Gastrocnemius medialis (tissue), 4 donors: ENCODE results near the gene ARHGAP23. TPM values are rescaled to one million over a fixed set of nuclear protein-coding genes. Genes with fewer than 3 reads are reported as not detected.

Source experiments
- ATAC-seq, 2 donors: fragments of 150-250 bp; one replicate each; pipeline ENCODE4 v1.9.1; 2016
- DNase-seq, 2 donors: peaks; one replicate each; pipeline ENCODE4 v3.0.0-alpha.2; 2019
- H3K27ac ChIP-seq, 4 donors: fragments of 200-600 bp; sonication (generic); 1 replicate in 1 of 4; 2 replicates in 3 of 4; pipeline ENCODE4 v1.5.1; 2016 to 2018; ENCODE audit warnings: mild to moderate bottlenecking in 2 of 4, moderate library complexity in 1 of 4
- H3K27me3 ChIP-seq, 3 donors: fragments of 200-600 bp; sonication (generic) in 2 of 3; 1 replicate in 1 of 3; 2 replicates in 2 of 3; pipeline versions ENCODE4 v1.5.1 to v1.6.0; 2016 to 2019; ENCODE audit warnings: mild to moderate bottlenecking in 1 of 3, moderate library complexity in 1 of 3
- H3K36me3 ChIP-seq, 2 donors: fragments of 200-600 bp; sonication (generic) in 1 of 2; one replicate each; pipeline ENCODE4 v1.5.1; 2017 to 2018
- H3K4me1 ChIP-seq, 2 donors: fragments of 200-600 bp; sonication (generic) in 1 of 2; one replicate each; pipeline ENCODE4 v1.5.1; 2016 to 2017; ENCODE audit warnings: mild to moderate bottlenecking in 2 of 2
- H3K4me3 ChIP-seq, 4 donors: fragments of 200-600 bp; sonication (generic) in 3 of 4; 1 replicate in 1 of 4; 2 replicates in 3 of 4; pipeline ENCODE4 v1.5.1; 2016 to 2019; ENCODE audit warnings: mild to moderate bottlenecking in 2 of 4
- H3K9me3 ChIP-seq, 3 donors: fragments of 200-600 bp; sonication (generic) in 2 of 3; 1 replicate in 1 of 3; 2 replicates in 2 of 3; pipeline ENCODE4 v1.5.1; 2016 to 2019
- POLR2A ChIP-seq, 2 donors: fragments of 450-650 bp; IDR thresholded peaks; one replicate each; pipeline ENCODE4 v1.6.1; 2017; ENCODE audit warnings: antibody characterized with exemption in 2 of 2, mild to moderate bottlenecking in 2 of 2, moderate library complexity in 2 of 2
- in situ Hi-C, 4 donors: fragments of 200-750 bp; cut with MboI; loops; one replicate each; pipeline versions ENCODE4 v1.15.0 to v1.8.0; 2017; ENCODE audit warnings: low sequenced_read_pairs in 4 of 4
- intact Hi-C: fragments of 100-400 bp; cut with DNase I; formaldehyde crosslinking; loops from one replicate; pipeline ENCODE4 v1.15.1; 2023; ENCODE audit warnings: low total_unique reads
- total RNA-seq, 4 donors: library from RNA; depleted of rRNA; stranded (reverse); fragments of >200 nt; gene quantifications; one replicate each; pipeline versions ENCODE4 v1.1.0 to v1.2.3, GENCODE V29; 2016
- TF ChIP-seq, protein P1 (sequence below), 5 experiments: fragments of 450-650 bp in 3 of 5; fragments of 200-600 bp in 2 of 5; sonication (generic) in 2 of 5; IDR thresholded peaks in 4 of 5; conservative IDR thresholded peaks in 1 of 5; 1 replicate in 4 of 5; 2 replicates in 1 of 5; pipeline ENCODE4 v1.5.1; 2016 to 2019; ENCODE audit warnings: antibody characterized with exemption in 5 of 5, mild to moderate bottlenecking in 3 of 5, moderate library complexity in 3 of 5

The ARHGAP23 gene, protein sequence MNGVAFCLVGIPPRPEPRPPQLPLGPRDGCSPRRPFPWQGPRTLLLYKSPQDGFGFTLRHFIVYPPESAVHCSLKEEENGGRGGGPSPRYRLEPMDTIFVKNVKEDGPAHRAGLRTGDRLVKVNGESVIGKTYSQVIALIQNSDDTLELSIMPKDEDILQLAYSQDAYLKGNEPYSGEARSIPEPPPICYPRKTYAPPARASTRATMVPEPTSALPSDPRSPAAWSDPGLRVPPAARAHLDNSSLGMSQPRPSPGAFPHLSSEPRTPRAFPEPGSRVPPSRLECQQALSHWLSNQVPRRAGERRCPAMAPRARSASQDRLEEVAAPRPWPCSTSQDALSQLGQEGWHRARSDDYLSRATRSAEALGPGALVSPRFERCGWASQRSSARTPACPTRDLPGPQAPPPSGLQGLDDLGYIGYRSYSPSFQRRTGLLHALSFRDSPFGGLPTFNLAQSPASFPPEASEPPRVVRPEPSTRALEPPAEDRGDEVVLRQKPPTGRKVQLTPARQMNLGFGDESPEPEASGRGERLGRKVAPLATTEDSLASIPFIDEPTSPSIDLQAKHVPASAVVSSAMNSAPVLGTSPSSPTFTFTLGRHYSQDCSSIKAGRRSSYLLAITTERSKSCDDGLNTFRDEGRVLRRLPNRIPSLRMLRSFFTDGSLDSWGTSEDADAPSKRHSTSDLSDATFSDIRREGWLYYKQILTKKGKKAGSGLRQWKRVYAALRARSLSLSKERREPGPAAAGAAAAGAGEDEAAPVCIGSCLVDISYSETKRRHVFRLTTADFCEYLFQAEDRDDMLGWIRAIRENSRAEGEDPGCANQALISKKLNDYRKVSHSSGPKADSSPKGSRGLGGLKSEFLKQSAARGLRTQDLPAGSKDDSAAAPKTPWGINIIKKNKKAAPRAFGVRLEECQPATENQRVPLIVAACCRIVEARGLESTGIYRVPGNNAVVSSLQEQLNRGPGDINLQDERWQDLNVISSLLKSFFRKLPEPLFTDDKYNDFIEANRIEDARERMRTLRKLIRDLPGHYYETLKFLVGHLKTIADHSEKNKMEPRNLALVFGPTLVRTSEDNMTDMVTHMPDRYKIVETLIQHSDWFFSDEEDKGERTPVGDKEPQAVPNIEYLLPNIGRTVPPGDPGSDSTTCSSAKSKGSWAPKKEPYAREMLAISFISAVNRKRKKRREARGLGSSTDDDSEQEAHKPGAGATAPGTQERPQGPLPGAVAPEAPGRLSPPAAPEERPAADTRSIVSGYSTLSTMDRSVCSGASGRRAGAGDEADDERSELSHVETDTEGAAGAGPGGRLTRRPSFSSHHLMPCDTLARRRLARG (N-terminal part only)
- 10 to 100 TPM in 3 of 4 donors, 1 to 10 TPM in 1; 8.0 to 22.7 (median 12.1) TPM for total RNA-seq

DNA sequence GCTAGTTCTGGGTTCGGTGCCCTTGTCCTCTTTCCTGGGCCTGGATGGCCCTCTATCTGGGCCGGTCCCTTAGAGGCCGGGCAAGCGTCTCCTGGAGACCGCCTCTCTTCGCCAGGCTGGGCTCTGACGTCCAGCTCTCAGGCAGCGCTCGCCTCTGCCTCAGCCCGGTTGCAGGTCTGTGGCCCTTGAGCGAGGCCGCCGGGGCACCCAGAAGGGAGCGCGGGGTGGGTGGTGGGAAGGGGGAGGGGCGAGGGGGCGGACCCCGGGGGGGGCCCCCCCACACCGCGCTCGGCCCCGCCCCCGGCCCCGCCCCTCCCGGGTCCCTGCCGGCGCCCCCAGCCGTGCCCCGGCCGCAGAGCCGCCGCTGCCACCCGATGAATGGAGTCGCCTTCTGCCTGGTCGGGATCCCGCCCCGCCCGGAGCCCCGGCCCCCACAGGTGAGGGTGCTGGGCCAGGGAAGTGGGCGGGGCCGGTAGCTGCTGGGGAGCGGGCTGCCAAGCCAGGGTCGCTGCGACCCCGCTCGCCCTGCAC is at the start of gene ARHGAP23:
ARHGAP23 (plus strand) TSS at position 353 of the 531 bp plus-strand sequence; CDS start at position 375, 22 bp downstream.
- H3K27me3 ChIP-seq: no peaks in the 10 kb centered on the region
- intact Hi-C loops (loop anchor here (2.0 to 10.0 kb wide), 2 partner anchors 15 to 247 kb away; partner anchors contain the start of gene EPOP), in situ Hi-C loops (no loop called here)
- peak; percentile 54 to 55 for ATAC-seq
- peak within 1 kb of the TSS; percentile 89 to 94 (median 90) for H3K27ac ChIP-seq
- H3K4me3 ChIP-seq: peak within 1 kb of the TSS; percentile 78 to 99 (median 87)
- H3K4me1 ChIP-seq: peaks cover 35 to 45% of the 10 kb centered on the region in 2 donors
- peak in 1 of 2 donors; percentile 42 for DNase-seq
- no peaks in the 10 kb centered on the region for H3K36me3 ChIP-seq
- no peaks in the 10 kb centered on the region for H3K9me3 ChIP-seq
- TF ChIP-seq, protein P1, sequence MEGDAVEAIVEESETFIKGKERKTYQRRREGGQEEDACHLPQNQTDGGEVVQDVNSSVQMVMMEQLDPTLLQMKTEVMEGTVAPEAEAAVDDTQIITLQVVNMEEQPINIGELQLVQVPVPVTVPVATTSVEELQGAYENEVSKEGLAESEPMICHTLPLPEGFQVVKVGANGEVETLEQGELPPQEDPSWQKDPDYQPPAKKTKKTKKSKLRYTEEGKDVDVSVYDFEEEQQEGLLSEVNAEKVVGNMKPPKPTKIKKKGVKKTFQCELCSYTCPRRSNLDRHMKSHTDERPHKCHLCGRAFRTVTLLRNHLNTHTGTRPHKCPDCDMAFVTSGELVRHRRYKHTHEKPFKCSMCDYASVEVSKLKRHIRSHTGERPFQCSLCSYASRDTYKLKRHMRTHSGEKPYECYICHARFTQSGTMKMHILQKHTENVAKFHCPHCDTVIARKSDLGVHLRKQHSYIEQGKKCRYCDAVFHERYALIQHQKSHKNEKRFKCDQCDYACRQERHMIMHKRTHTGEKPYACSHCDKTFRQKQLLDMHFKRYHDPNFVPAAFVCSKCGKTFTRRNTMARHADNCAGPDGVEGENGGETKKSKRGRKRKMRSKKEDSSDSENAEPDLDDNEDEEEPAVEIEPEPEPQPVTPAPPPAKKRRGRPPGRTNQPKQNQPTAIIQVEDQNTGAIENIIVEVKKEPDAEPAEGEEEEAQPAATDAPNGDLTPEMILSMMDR (IDR thresholded peaks at IDR 0.05 in 4 of 5, conservative IDR thresholded peaks at IDR 0.05 in 1 of 5): no peak
- peak; percentile 34 for TF ChIP-seq POLR2A (IDR thresholded peaks at IDR 0.05)

DNA sequence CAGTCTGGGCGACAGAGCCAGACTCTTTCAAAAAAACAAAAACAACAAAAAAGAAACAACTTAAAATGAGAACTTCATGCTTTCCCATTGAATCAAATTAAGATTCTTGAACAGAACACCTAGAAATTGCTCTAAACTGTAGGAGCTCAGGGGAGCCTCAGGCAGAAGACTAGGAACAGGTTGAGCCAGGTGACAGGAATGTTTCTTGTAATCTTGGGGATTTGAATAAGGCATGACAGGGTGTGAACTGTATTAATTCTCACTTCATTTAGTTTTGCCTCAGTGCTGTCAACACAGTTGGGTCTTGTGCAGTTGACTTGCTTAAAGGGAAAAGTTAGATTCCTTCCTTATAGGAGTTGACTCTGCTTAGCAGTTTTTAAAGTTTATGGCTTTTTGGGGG is 48.8 kb upstream of the ARHGAP23 start:
- H3K27ac ChIP-seq: no peak overlapping the region
- H3K36me3 ChIP-seq: peaks cover 0 to 52% of the 10 kb centered on the region in 2 donors
- H3K4me3 ChIP-seq: no peak overlapping the region
- TF ChIP-seq, protein P1 (IDR thresholded peaks at IDR 0.05 in 4 of 5, conservative IDR thresholded peaks at IDR 0.05 in 1 of 5): no peak
- no peak for TF ChIP-seq POLR2A (IDR thresholded peaks at IDR 0.05)
- no peaks in the 10 kb centered on the region for H3K9me3 ChIP-seq
- H3K27me3 ChIP-seq: no peaks in the 10 kb centered on the region
- ATAC-seq (no peak), DNase-seq (no peak)
- no peaks in the 10 kb centered on the region for H3K4me1 ChIP-seq
- in situ Hi-C loops: no loop called here
- intact Hi-C loops: no loop called here

GRCh38 chr17:38395090-38395489 is 33.2 kb upstream of the ARHGAP23 start:
- DNase-seq (no peak), ATAC-seq (no peak)
- TF ChIP-seq, protein P1 (IDR thresholded peaks at IDR 0.05 in 4 of 5, conservative IDR thresholded peaks at IDR 0.05 in 1 of 5): no peak
- TF ChIP-seq POLR2A (IDR thresholded peaks at IDR 0.05): no peak
- H3K27ac ChIP-seq: no peak overlapping the region
- intact Hi-C loops (no loop called here), in situ Hi-C loops (no loop called here)
- H3K9me3 ChIP-seq: no peaks in the 10 kb centered on the region
- H3K36me3 ChIP-seq: peaks cover 3 to 38% of the 10 kb centered on the region in 2 donors
- no peaks in the 10 kb centered on the region for H3K27me3 ChIP-seq
- no peaks in the 10 kb centered on the region for H3K4me1 ChIP-seq
- no peak overlapping the region for H3K4me3 ChIP-seq

DNA sequence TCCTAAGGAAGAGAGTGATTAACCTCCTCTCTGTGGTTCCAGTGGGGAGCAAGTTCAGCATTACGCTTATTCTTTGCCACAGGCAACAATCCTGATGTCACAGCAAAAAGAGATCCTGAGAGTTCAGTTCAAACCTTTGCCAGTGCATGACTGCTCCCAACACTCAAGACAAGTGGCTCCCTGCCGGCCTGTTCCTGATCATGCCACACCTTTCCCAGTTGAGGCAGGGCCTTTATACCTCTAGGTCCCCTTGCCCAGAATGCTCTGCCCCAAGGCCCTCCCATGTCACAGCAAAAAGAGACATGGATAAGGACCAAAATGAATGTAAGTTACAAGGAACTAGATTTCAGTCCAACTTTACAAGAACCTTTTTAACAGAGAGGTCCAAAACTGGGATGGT is 31.0 kb upstream of the ARHGAP23 start:
- no peaks in the 10 kb centered on the region for H3K4me1 ChIP-seq
- no peak overlapping the region for H3K4me3 ChIP-seq
- TF ChIP-seq, protein P1 (IDR thresholded peaks at IDR 0.05 in 4 of 5, conservative IDR thresholded peaks at IDR 0.05 in 1 of 5): no peak
- TF ChIP-seq POLR2A (IDR thresholded peaks at IDR 0.05): no peak
- H3K27me3 ChIP-seq: no peaks in the 10 kb centered on the region
- no peaks in the 10 kb centered on the region for H3K9me3 ChIP-seq
- ATAC-seq (no peak), DNase-seq (no peak)
- peaks cover 3 to 59% of the 10 kb centered on the region in 2 donors for H3K36me3 ChIP-seq
- no peak overlapping the region for H3K27ac ChIP-seq
- intact Hi-C loops: no loop called here
- in situ Hi-C loops: no loop called here
